Peyer's patch (tissue), 4 donors: Measurements from ENCODE around the gene RFTN1.

Experiments
- POLR2A ChIP-seq, 2 donors: fragments of 450-650 bp; IDR thresholded peaks; one replicate each; pipeline ENCODE4 v1.5.1; 2017; ENCODE audit warnings: antibody characterized with exemption in 2 of 2, mild to moderate bottlenecking in 2 of 2, moderate library complexity in 2 of 2
- TF ChIP-seq, protein P1 (sequence below), 6 experiments: fragments of 450-650 bp in 4 of 6; fragments of 200-600 bp in 2 of 6; sonication (generic) in 1 of 6; IDR thresholded peaks; one replicate each; pipeline ENCODE4 v1.5.1; 2017 to 2019; ENCODE audit warnings: antibody characterized with exemption in 6 of 6, mild to moderate bottlenecking in 3 of 6, moderate library complexity in 1 of 6

DNA sequence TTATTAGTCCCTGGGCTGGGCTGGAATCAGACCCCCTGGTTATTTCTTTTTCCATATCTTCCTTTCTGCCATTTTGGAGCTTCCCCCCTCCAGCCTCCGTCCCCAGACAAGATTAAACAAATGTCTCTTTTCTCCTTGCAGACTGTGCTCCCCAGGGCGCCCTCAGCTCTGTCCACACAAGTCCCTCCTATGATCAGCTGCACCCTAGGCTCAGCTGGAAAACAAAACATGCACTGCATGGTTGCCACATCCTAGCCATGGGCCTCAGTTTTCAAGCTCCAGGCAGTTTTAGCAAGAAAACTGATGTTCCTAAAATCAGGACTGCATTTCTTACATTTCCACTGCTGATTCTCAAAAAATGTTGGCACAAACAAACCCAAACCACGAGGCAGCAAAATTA, 23.5 kb upstream of the RFTN1 start:
- TF ChIP-seq, protein P1, sequence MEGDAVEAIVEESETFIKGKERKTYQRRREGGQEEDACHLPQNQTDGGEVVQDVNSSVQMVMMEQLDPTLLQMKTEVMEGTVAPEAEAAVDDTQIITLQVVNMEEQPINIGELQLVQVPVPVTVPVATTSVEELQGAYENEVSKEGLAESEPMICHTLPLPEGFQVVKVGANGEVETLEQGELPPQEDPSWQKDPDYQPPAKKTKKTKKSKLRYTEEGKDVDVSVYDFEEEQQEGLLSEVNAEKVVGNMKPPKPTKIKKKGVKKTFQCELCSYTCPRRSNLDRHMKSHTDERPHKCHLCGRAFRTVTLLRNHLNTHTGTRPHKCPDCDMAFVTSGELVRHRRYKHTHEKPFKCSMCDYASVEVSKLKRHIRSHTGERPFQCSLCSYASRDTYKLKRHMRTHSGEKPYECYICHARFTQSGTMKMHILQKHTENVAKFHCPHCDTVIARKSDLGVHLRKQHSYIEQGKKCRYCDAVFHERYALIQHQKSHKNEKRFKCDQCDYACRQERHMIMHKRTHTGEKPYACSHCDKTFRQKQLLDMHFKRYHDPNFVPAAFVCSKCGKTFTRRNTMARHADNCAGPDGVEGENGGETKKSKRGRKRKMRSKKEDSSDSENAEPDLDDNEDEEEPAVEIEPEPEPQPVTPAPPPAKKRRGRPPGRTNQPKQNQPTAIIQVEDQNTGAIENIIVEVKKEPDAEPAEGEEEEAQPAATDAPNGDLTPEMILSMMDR (IDR thresholded peaks at IDR 0.05), result no peak
- no peak for TF ChIP-seq POLR2A (IDR thresholded peaks at IDR 0.05)
